PC-3 (cell line): ENCODE data around the gene FDXR. TPM values are rescaled to one million over a fixed set of nuclear protein-coding genes. Genes with fewer than 3 reads are reported as not detected.

Experiments
- ATAC-seq: fragments of 200-7000 bp; cut with Tn5 transposase; 2 replicates; pipeline ENCODE4 v1.9.1; 2020; ENCODE audit warnings: mild to moderate bottlenecking, moderate library complexity
- BruUV-seq: library from RNA; stranded (reverse); fragments of 400-500 nt; replicated peaks from 2 replicates; lab custom pipeline; 2021; lab: Mats Ljungman, UMichigan
- CTCF ChIA-PET: fragments of 300-600 bp; sonication (Branson Sonifier 250); formaldehyde crosslinking; loops from one replicate; lab custom pipeline; 2022; ENCODE audit warnings: antibody characterized with exemption; lab: Charles Lee
- POLR2A ChIA-PET: fragments of 300-600 bp; sonication (Branson Sonifier 250); formaldehyde crosslinking; loops from one replicate; lab custom pipeline; 2022; ENCODE audit warnings: antibody characterized with exemption; ENCODE audit not compliant: unreplicated experiment; lab: Charles Lee
- DNase-seq: peaks from one replicate; pipeline ENCODE4 v3.0.0-alpha.2; 2015
- H2AFZ ChIP-seq: fragments of 300-600 bp; sonication (generic); 2 replicates; pipeline ENCODE4 v1.6.0; 2016; ENCODE audit warnings: antibody characterized with exemption, low read length
- H3F3A ChIP-seq: fragments of 300-600 bp; sonication (generic); one replicate; pipeline ENCODE4 v1.6.0; 2017; ENCODE audit warnings: antibody characterized with exemption, low read length, control low read depth, mild to moderate bottlenecking; ENCODE audit not compliant: unreplicated experiment
- H3K27ac ChIP-seq: fragments of 300-600 bp; sonication (generic); 2 replicates; pipeline ENCODE4 v1.5.1; 2016; ENCODE audit warnings: mild to moderate bottlenecking, low read length
- H3K27me3 ChIP-seq: fragments of 300-600 bp; sonication (generic); 2 replicates; pipeline ENCODE4 v1.6.1; 2016; ENCODE audit warnings: low read length, mixed read lengths
- H3K36me3 ChIP-seq: fragments of 300-600 bp; sonication (generic); 2 replicates; pipeline ENCODE4 v1.6.1; 2016; ENCODE audit warnings: low read depth, mixed run types, low read length, mixed read lengths
- H3K4me1 ChIP-seq: fragments of 300-600 bp; sonication (generic); 2 replicates; pipeline ENCODE4 v1.5.1; 2016; ENCODE audit warnings: low read length; ENCODE audit not compliant: insufficient read depth
- H3K4me2 ChIP-seq: fragments of 300-600 bp; sonication (generic); 2 replicates; pipeline ENCODE4 v1.6.0; 2016; ENCODE audit warnings: low read length
- H3K4me3 ChIP-seq: fragments of 300-600 bp; sonication (generic); 2 replicates; pipeline ENCODE4 v1.5.1; 2016; ENCODE audit warnings: mild to moderate bottlenecking, low read length, mixed read lengths
- H3K79me2 ChIP-seq: fragments of 300-600 bp; sonication (generic); 2 replicates; pipeline ENCODE4 v1.6.1; 2017; ENCODE audit warnings: low read length, mixed read lengths
- H3K9ac ChIP-seq: fragments of 300-600 bp; sonication (generic); 2 replicates; pipeline ENCODE4 v1.6.0; 2016; ENCODE audit warnings: mild to moderate bottlenecking, low read length
- H3K9me2 ChIP-seq: fragments of 300-600 bp; sonication (generic); replicated peaks from 2 replicates; pipeline ENCODE4 v1.6.1; 2016; ENCODE audit warnings: mixed run types, low read length, mixed read lengths
- H3K9me3 ChIP-seq: fragments of 300-600 bp; sonication (generic); 2 replicates; pipeline ENCODE4 v1.6.1; 2016; ENCODE audit warnings: low read length, mixed read lengths
- H4K20me1 ChIP-seq: fragments of 300-600 bp; sonication (generic); 2 replicates; pipeline ENCODE4 v1.6.1; 2016; ENCODE audit warnings: low read length, mixed read lengths
- CTCF ChIP-seq: fragments of 300-600 bp; sonication (generic); conservative IDR thresholded peaks from 2 replicates; pipeline ENCODE4 v1.5.1; 2017; ENCODE audit warnings: antibody characterized with exemption, low read depth, mild to moderate bottlenecking, low read length
- EZH2 ChIP-seq: fragments of 300-600 bp; sonication (generic); IDR thresholded peaks from one replicate; pipeline ENCODE4 v1.6.1; 2017; ENCODE audit warnings: antibody characterized with exemption, mild to moderate bottlenecking, low read length; ENCODE audit not compliant: unreplicated experiment
- EZH2phosphoT487 ChIP-seq: fragments of 300-600 bp; sonication (generic); IDR thresholded peaks from 2 replicates; pipeline ENCODE4 v1.6.1; 2018; ENCODE audit warnings: mild to moderate bottlenecking, antibody characterized with exemption, low read length, borderline replicate concordance
- intact Hi-C: fragments of 100-400 bp; cut with micrococcal nuclease; formaldehyde crosslinking; loops from 2 replicates; pipeline ENCODE4 v1.9.0; 2023
- total RNA-seq: library from RNA; depleted of rRNA; stranded (reverse); fragments of >200 nt; gene quantifications from 2 replicates; pipeline ENCODE4 v1.2.3, GENCODE V29; 2014

FDXR gene
- total RNA-seq, 1 experiment from 2014 or later = 28.1 TPM

- ATAC-seq (no peak), DNase-seq (no peak)
- POLR2A ChIA-PET = no interaction called here
- no peak for TF ChIP-seq CTCF
- TF ChIP-seq EZH2phosphoT487 = no peak
- TF ChIP-seq EZH2 = no peak
- no peaks in the 10 kb centered on the region for H3K36me3 ChIP-seq
- H3K9me3 ChIP-seq = no peaks in the 10 kb centered on the region
- H3F3A ChIP-seq = no peaks in the 10 kb centered on the region
- no peaks in the 10 kb centered on the region for H3K9me2 ChIP-seq
- 0 out of 2 replicates have a peak, but pooled peaks cover 3% of the 10 kb centered on the region for H3K79me2 ChIP-seq
- H3K4me2 ChIP-seq = 0 out of 2 replicates have a peak overlapping the region, but pooled peaks have one; percentile 96
- CTCF ChIA-PET = no interaction called here
- BruUV-seq = no TSS peak
- H3K27me3 ChIP-seq = no peaks in the 10 kb centered on the region
- H2AFZ ChIP-seq = no peak overlapping the region
- H3K9ac ChIP-seq = no peak overlapping the region
- no peak overlapping the region for H3K4me3 ChIP-seq
- intact Hi-C loops = no loop called here
- no peaks in the 10 kb centered on the region for H4K20me1 ChIP-seq
- peaks cover 19% of the 10 kb centered on the region for H3K4me1 ChIP-seq
- H3K27ac ChIP-seq = no peak overlapping the region
Measured at GRCh38 chr17:74874615-74875037, 1.8 kb upstream of the FDXR start.

- no peaks in the 10 kb centered on the region for H3K9me2 ChIP-seq
- H2AFZ ChIP-seq = peak overlapping the region; percentile 85
- peak overlapping the region; percentile 97 for H3K4me3 ChIP-seq
- TF ChIP-seq EZH2 (no peak), EZH2phosphoT487 (no peak), CTCF (no peak)
- H4K20me1 ChIP-seq = no peaks in the 10 kb centered on the region
- no peaks in the 10 kb centered on the region for H3K9me3 ChIP-seq
- BruUV-seq = no TSS peak
- DNase-seq = peak; percentile 30
- H3F3A ChIP-seq = no peaks in the 10 kb centered on the region
- no peaks in the 10 kb centered on the region for H3K27me3 ChIP-seq
- POLR2A ChIA-PET = interaction anchor here (0.7 kb wide), 1 partner anchor 14 kb away, joined by 4 read pairs; the partner anchor contains the start of gene GRIN2C
- H3K9ac ChIP-seq = peak overlapping the region; percentile 91
- intact Hi-C loops = no loop called here
- peak overlapping the region; percentile 54 for H3K27ac ChIP-seq
- H3K79me2 ChIP-seq = 0 out of 2 replicates have a peak, but pooled peaks cover 3% of the 10 kb centered on the region
- peak overlapping the region; percentile 96 for H3K4me2 ChIP-seq
- CTCF ChIA-PET = interaction anchor here (1.0 to 1.2 kb wide), 3 partner anchors 10 to 129 kb away, joined by 3 to 9 read pairs (median 3); no protein-coding TSS in a partner anchor
- H3K36me3 ChIP-seq = no peaks in the 10 kb centered on the region
- peaks cover 19% of the 10 kb centered on the region for H3K4me1 ChIP-seq
- ATAC-seq = no peak
Measured at GRCh38 chr17:74873874-74874614, 1.2 kb upstream of the FDXR start.
